Panc1 (cell line): ENCODE measurements around the gene COL28A1. TPM values are rescaled to one million over a fixed set of nuclear protein-coding genes. Genes with fewer than 3 reads are reported as not detected.

Experiments
- ATAC-seq: fragments of 200-7000 bp; cut with Tn5 transposase; 2 replicates; pipeline ENCODE4 v1.9.1; 2020; ENCODE audit warnings: mild to moderate bottlenecking, moderate library complexity
- BruUV-seq: library from RNA; stranded (reverse); fragments of 400-500 nt; replicated peaks from 2 replicates; lab custom pipeline; 2021; lab: Mats Ljungman, UMichigan
- CTCF ChIA-PET: fragments of 300-600 bp; sonication (Branson Sonifier 250); formaldehyde crosslinking; loops from one replicate; lab custom pipeline; 2022; ENCODE audit warnings: antibody characterized with exemption; lab: Charles Lee
- POLR2A ChIA-PET: fragments of 300-600 bp; sonication (Branson Sonifier 250); formaldehyde crosslinking; loops from one replicate; lab custom pipeline; 2022; ENCODE audit warnings: antibody characterized with exemption; lab: Charles Lee
- DNase-seq: peaks from one replicate; pipeline ENCODE4 v3.0.0-alpha.2; 2010; ENCODE audit warnings: low read depth, low spot score
- H3K27ac ChIP-seq: 2 replicates; pipeline ENCODE4 v1.5.1; 2011; ENCODE audit warnings: mild to moderate bottlenecking, low read length, inconsistent platforms
- H3K27me3 ChIP-seq: fragments of 200-500 bp; sonication (Bioruptor generic); 2 replicates; pipeline ENCODE4 v1.6.0; 2014; ENCODE audit warnings: low read length, inconsistent platforms; ENCODE audit not compliant: control insufficient read depth, insufficient read depth
- H3K36me3 ChIP-seq: fragments of 200-500 bp; sonication (Bioruptor generic); 2 replicates; pipeline ENCODE4 v1.5.1; 2014; ENCODE audit warnings: inconsistent platforms, mild to moderate bottlenecking, low read length, moderate library complexity; ENCODE audit not compliant: control insufficient read depth, insufficient read depth
- H3K4me1 ChIP-seq: 2 replicates; pipeline ENCODE4 v1.5.1; 2011; ENCODE audit warnings: inconsistent platforms, mild to moderate bottlenecking, low read length, moderate library complexity; ENCODE audit not compliant: control insufficient read depth, insufficient read depth
- H3K4me3 ChIP-seq, 2 experiments: 2 replicates each; pipeline ENCODE4 v1.5.1; 2011 to 2012; ENCODE audit warnings: low read depth in 2 of 2, low read length in 2 of 2, mild to moderate bottlenecking in 2 of 2, inconsistent platforms in 1 of 2, moderate library complexity in 1 of 2
- H3K9me3 ChIP-seq: fragments of 200-500 bp; sonication (Bioruptor generic); 2 replicates; pipeline ENCODE4 v1.5.1; 2014; ENCODE audit warnings: low read depth, mild to moderate bottlenecking, inconsistent platforms, low read length, moderate library complexity; ENCODE audit not compliant: control insufficient read depth, insufficient read depth
- CTCF ChIP-seq: fragments of 450-650 bp; IDR thresholded peaks from 2 replicates; pipeline ENCODE4 v1.5.1; 2017; ENCODE audit warnings: mild to moderate bottlenecking
- POLR2AphosphoS5 ChIP-seq: IDR thresholded peaks from 2 replicates; pipeline ENCODE4 v1.6.1; 2012; ENCODE audit warnings: mild to moderate bottlenecking, low read depth, low read length, moderate library complexity
- REST ChIP-seq, 2 experiments: IDR thresholded peaks; 2 replicates each; pipeline ENCODE4 v1.6.1; 2011 to 2012; ENCODE audit warnings: low read depth in 2 of 2, control low read depth in 1 of 2, low read length in 1 of 2, mild to moderate bottlenecking in 1 of 2, moderate library complexity in 1 of 2; ENCODE audit not compliant: insufficient read depth in 1 of 2
- SIN3A ChIP-seq: IDR thresholded peaks from 2 replicates; pipeline ENCODE4 v1.6.1; 2012; ENCODE audit warnings: low read depth, mild to moderate bottlenecking, low read length, moderate library complexity, borderline replicate concordance; ENCODE audit not compliant: insufficient read depth
- TCF7L2 ChIP-seq: IDR thresholded peaks from 2 replicates; pipeline ENCODE4 v1.6.1; 2011; ENCODE audit warnings: mild to moderate bottlenecking, low read depth, low read length, inconsistent platforms
- in situ Hi-C: cut with HindIII; loops from 2 replicates; pipeline ENCODE4 v1.10.0; 2016; ENCODE audit warnings: low sequenced_read_pairs, low pct_unique_long_range_greater_than_20kb
- intact Hi-C: fragments of 100-400 bp; cut with micrococcal nuclease; formaldehyde crosslinking; loops from one replicate; pipeline ENCODE4 v1.10.0; 2022; ENCODE audit not compliant: unreplicated experiment
- total RNA-seq: library from RNA; stranded (reverse); gene quantifications from one replicate; pipeline ENCODE4 v1.2.1, GENCODE V29; 2021; ENCODE audit not compliant: unreplicated experiment

Gene COL28A1
- total RNA-seq, 1 experiment from 2014 or later = not detected

GRCh38 chr7:7318601-7319000 is 217.1 kb downstream of the COL28A1 start:
- no peak for DNase-seq
- Histone ChIP-seq H3K9me3 (no peaks in the 10 kb centered on the region), H3K36me3 (no peaks in the 10 kb centered on the region), H3K27ac (no peak overlapping the region), H3K4me1 (no peaks in the 10 kb centered on the region), H3K4me3 (no peak overlapping the region), H3K27me3 (peaks cover 3% of the 10 kb centered on the region; the same call in 1 of the 2 replicates)
- POLR2A ChIA-PET = no interaction called here
- in situ Hi-C loops = no loop called here
- TF ChIP-seq SIN3A (no peak), CTCF (no peak), POLR2AphosphoS5 (no peak)
- no peak for ATAC-seq
- intact Hi-C loops = no loop called here
- BruUV-seq = no TSS peak
- CTCF ChIA-PET = no interaction called here

GRCh38 chr7:7317850-7318249 is 217.8 kb downstream of the COL28A1 start:
- Histone ChIP-seq H3K4me1 (no peaks in the 10 kb centered on the region), H3K4me3 (no peak overlapping the region), H3K9me3 (no peaks in the 10 kb centered on the region), H3K36me3 (no peaks in the 10 kb centered on the region), H3K27ac (no peak overlapping the region), H3K27me3 (peaks cover 3% of the 10 kb centered on the region; the same call in 1 of the 2 replicates)
- intact Hi-C loops (no loop called here), in situ Hi-C loops (no loop called here)
- TF ChIP-seq SIN3A (no peak), TCF7L2 (no peak), CTCF (no peak), REST (IDR thresholded peaks at IDR 0.05; ENCODE audit: insufficient read depth in 1 of 2, low read depth in 2 of 2, low read length in 1 of 2) (no peak), POLR2AphosphoS5 (no peak)
- ATAC-seq = no peak
- POLR2A ChIA-PET = no interaction called here
- CTCF ChIA-PET = no interaction called here
- no TSS peak for BruUV-seq
- DNase-seq = no peak
